HG02870 (cell line): Measurements from ENCODE around the gene SAFB2.
"Not testable (repeated sequence)": the region's sequence is repeated elsewhere in the genome, so short reads cannot be mapped to it uniquely, and the experiment has no call there.

ENCODE experiments used
- ATAC-seq: cut with Tn5 transposase; IDR thresholded peaks from one replicate; pipeline ENCODE4 v1.9.1; 2021; ENCODE audit warnings: mild to moderate bottlenecking, moderate library complexity; ENCODE audit not compliant: unreplicated experiment

The SAFB2 gene

GRCh38 chr19:5608766-5609165, 13.8 kb downstream of the SAFB2 start:
- ATAC-seq = not testable (repeated sequence)

DNA sequence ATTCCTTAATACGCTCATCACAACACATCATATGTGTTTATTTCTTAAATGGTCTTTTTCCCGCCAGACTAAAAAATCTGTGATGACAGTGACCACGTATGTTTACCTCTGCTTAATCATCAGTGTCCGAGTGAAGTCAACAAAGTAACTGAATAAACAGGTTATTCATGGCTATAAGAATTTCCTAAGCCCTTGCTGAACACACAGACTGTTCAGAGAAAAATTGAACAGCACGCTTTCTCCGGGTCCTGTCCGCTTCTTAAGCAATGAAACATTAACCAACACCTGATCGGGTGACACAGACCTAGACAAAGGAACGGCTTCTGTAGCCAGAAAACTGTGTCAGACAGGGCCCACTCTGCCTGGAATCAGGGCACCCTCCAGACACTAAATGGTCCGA, 14.3 kb downstream of the SAFB2 start:
- ATAC-seq = no peak

- ATAC-seq = no peak
Measured at GRCh38 chr19:5607318-5608275, 15.0 kb downstream of the SAFB2 start.

DNA sequence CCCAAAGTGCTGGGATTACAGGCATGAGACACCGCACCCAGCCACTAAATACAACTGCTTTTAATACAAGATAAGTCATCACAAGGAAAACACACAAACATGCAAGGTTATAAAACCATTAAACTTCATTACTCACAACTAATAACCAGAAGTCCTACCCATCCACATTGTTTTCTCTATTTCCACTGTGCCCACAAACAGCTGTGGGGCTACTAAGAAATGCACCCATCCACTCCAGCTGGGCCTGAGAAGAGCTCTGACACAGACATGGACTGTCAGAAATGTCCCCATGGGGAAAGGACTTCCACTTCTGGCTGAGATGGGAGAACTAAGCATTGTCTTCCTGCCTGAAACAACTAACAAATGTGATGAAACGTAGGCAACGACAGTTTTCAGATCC, 17.2 kb downstream of the SAFB2 start:
- no peak for ATAC-seq

GRCh38 chr19:5603626-5604025, 18.9 kb downstream of the SAFB2 start:
- no peak for ATAC-seq

- no peak for ATAC-seq
Measured at GRCh38 chr19:5600797-5601196, 21.8 kb downstream of the SAFB2 start.

GRCh38 chr19:5595745-5596144, 26.8 kb downstream of the SAFB2 start:
- no peak for ATAC-seq

DNA sequence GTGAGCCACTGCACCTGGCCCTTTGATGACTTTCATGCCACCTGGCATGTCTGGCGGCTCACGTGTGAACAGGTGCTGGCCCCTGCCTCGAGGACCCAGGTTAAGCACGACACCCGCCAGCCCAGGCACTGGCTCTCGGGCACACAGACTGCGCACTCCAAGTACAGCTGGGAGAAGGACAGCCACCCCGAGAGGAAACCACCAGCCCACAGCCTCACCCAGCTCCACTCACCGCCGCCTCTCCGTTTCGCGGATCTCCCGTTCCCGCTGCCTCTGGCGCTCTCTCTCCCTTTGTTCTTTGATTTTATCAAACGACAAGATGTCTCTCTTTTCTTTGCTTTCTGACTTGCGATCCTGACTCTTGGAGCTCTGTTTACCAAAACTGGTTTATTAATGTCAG, 27.4 kb downstream of the SAFB2 start:
- no peak for ATAC-seq

DNA sequence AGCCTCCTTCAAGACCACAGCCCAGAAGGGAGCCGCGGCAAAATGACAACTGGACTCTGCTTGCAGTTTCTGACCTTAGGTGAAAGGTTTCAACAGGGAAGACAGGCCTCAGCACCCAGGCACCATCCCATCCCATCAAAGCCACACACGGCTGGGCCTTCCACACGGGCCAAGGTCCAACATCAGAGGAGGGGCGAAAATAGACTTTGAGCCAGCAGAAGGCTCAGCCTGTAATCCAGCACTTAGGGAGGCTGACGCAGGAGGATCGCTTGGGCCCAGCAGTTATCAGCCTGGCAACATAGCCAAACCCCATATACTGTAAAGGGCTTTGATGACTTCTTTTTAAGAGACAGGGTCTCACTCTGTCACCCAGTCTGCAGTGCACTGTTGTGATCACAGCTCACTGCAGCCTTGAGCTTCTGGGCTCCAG, 28.0 kb downstream of the SAFB2 start:
- ATAC-seq = no peak

DNA sequence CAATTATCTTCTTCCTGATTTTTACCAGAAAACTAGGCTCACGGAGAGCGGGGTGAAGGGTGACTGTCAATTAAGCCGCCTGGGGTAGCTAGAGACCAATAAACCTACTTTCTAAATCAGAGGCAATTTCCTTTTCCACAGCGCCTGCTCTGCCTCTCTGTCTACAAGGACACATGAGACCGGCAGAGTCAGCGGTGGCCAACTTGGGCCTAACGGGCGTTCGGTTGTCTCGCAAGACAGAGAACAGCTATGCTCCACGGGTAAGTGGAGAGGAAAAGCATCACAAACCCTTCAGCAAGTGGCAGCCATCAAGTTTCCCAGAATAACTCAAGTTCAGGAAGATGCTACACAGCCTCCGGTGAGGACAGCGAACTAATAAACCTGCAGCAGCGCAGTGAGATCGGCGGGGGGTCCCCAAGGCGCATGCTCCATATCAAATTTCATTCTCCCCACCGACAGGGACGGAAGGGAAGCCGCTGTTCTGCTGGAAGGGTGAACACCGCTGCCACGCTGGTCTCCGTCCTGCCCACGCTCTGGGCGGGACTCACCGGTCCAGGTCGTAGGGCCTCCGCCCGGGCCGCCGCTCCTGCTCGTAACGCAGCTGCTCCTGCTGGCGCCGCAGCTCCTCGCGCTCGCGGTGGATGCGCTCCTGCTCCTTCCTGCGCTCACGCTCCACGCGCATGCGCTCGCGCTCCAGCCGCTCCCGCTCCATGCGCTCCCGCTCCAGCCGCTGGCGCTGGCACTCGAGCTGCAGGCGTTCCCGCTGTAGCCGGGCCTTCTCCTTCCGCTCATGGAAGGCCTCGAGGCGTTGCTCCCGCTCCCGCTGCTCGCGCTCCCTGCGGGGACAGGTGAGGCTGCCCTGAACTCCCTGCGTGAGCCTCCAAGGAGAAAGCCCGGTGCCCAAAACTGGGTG, 29.0 kb downstream of the SAFB2 start:
- ATAC-seq = no peak

DNA sequence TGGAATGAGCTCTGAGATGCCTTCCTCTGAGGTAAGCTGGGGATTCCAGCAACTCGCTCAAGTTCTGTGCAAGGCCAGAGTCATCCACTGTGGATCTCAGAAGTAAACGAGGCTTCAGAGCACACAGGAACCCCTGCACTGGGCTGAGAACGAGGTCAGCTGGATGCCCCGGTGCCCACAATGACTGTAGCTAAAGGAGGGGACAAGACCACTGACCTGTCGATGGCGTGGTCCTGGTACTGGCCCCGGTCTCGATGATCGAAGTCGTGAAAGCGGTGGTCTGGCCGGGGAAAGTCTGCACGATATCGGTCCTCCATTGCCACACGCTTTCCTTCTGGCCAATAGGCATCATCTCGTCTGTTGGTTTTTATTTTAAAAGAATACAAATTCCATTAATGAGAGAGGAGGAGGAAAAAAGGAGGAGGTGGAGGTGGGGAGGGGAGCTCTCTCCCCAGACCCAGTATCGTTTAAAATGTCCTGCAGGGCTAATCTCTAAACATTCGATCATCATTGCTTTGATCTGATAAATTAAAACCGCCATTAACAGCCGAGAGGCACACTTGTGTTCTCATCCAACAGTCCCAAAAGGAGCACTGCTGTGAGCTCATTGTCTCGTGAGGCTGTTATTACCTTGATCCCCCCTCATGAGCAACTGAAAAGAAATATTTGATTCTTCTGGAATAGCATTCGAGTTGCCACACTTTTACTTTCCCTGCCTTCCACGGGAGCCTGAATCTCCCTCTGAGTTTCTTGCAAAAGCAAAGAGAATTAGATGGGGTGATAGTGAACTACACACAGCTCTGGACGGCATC, 29.8 kb downstream of the SAFB2 start:
- no peak for ATAC-seq

DNA sequence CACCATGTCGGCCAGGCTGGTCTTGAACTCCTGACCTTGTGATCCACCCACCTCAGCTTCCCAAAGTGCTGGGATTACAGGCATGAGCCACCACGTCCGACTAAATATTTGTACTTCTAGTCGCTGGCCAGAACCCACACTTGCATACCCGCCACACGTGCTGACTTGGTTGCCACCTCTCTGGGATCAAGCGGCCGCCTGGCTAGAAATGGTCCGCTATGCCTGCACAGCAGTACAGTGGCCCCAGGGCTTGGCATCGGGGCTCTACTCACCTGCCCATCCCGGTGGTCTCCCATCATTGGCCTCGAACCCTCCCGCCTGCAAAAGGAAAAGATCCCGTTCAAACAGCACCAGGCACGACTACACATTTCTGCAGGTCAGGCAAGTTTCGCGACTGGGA, 31.1 kb downstream of the SAFB2 start:
- ATAC-seq = no peak

- ATAC-seq = no peak
Measured at GRCh38 chr19:5590865-5591154, 31.8 kb downstream of the SAFB2 start.

GRCh38 chr19:5590151-5590864, 32.3 kb downstream of the SAFB2 start:
- no peak for ATAC-seq

GRCh38 chr19:5588906-5589676, 33.5 kb downstream of the SAFB2 start:
- ATAC-seq = no peak

GRCh38 chr19:5588441-5588840, 34.1 kb downstream of the SAFB2 start:
- no peak for ATAC-seq

GRCh38 chr19:5587661-5588060, 34.9 kb downstream of the SAFB2 start:
- no peak for ATAC-seq

- no peak for ATAC-seq
Measured at GRCh38 chr19:5587071-5587455, 35.5 kb downstream of the SAFB2 start.

- ATAC-seq = no peak
Measured at GRCh38 chr19:5586300-5587070, 36.1 kb downstream of the SAFB2 start.
